Uterus (tissue), 4 donors: ENCODE data around the gene EVI2B. TPM values are rescaled to one million over a fixed set of nuclear protein-coding genes. Genes with fewer than 3 reads are reported as not detected.

Experiments
- DNase-seq, 2 donors: peaks; one replicate each; pipeline ENCODE4 v3.0.0-alpha.2; 2019 to 2020
- H3K27ac ChIP-seq, 2 donors: fragments of 200-600 bp; sonication (generic); 1 replicate in 1 of 2; 2 replicates in 1 of 2; pipeline ENCODE4 v1.5.1; 2016 to 2018
- H3K27me3 ChIP-seq, 2 donors: fragments of 200-600 bp; sonication (generic); one replicate each; pipeline ENCODE4 v1.5.1; 2018 to 2019; ENCODE audit warnings: control low read depth in 1 of 2
- H3K36me3 ChIP-seq, 2 donors: fragments of 200-600 bp; sonication (generic); one replicate each; pipeline ENCODE4 v1.5.1; 2019; ENCODE audit warnings: control low read depth in 1 of 2
- H3K4me1 ChIP-seq, 2 donors: fragments of 200-600 bp; sonication (generic); one replicate each; pipeline ENCODE4 v1.5.1; 2018 to 2019; ENCODE audit warnings: control low read depth in 1 of 2
- H3K4me3 ChIP-seq, 2 donors: fragments of 200-600 bp; sonication (generic); 1 replicate in 1 of 2; 2 replicates in 1 of 2; pipeline ENCODE4 v1.5.1; 2018 to 2019; ENCODE audit warnings: mild to moderate bottlenecking in 1 of 2
- H3K9me3 ChIP-seq, 2 donors: fragments of 200-600 bp; sonication (generic); one replicate each; pipeline ENCODE4 v1.5.1; 2019; ENCODE audit warnings: control low read depth in 1 of 2
- POLR2A ChIP-seq, 2 donors: fragments of 450-650 bp; IDR thresholded peaks; one replicate each; pipeline ENCODE4 v1.6.1; 2016; ENCODE audit warnings: antibody characterized with exemption in 2 of 2, mild to moderate bottlenecking in 1 of 2, moderate library complexity in 1 of 2
- intact Hi-C: fragments of 100-400 bp; cut with DNase I; formaldehyde crosslinking; loops from one replicate; pipeline ENCODE4 v1.15.1; 2023; ENCODE audit warnings: low total_unique reads
- total RNA-seq, 4 donors: library from RNA; depleted of rRNA in 3 of 4; stranded (reverse); fragments of >200 nt in 3 of 4; gene quantifications; one replicate each; pipeline versions ENCODE4 v1.1.0 to v1.2.4, GENCODE V29; 2014 to 2023
- TF ChIP-seq, protein P1 (sequence below), 4 experiments: fragments of 200-600 bp in 2 of 4; fragments of 450-650 bp in 2 of 4; sonication (generic) in 2 of 4; IDR thresholded peaks; one replicate each; pipeline ENCODE4 v1.5.1; 2016 to 2019; ENCODE audit warnings: antibody characterized with exemption in 4 of 4, mild to moderate bottlenecking in 2 of 4, moderate library complexity in 1 of 4
- donor health status: DM: yes; HTN: yes; CAD: no.

The EVI2B gene
- total RNA-seq, 4 donors from 2014 or later = 0.76 to 9.1 (median 2.9) TPM

DNA sequence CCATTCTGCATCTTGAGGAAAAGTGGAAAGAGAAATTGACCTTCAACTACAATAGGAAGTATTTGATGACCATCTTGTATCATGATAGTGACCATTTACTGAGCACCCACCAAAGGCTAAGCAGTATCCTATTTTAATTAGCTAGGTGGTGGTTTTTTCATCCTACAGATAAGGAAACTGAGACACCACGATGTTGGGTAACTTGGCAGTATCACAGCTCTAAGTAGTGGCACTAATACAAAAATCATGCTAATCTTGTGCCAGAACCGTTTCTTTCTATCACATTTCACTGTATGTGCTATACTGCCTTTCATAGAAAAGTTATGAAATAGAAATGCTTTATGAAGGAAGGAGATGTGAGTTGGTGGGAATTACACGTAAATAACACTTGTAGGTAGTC lies 2.3 kb downstream of the EVI2B start:
- H3K4me3 ChIP-seq = no peak overlapping the region

DNA sequence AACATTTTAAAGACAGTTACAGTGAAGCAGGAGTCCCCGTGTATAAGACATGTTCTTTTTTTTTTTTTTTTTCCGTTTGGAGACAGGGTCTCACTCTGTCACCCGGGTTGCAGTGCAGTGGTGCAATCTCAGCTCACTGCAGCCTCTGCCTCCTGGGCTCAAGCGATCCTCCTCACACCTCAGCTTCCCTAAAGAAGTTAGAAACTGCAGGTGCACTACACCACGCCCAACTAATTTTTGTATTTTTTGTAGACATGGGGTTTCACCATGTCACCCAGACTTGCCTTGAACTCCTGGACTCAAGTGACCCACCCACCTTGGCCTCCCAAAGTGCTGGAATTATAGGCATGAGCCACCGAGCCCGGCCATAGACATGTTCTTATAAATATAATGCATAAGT lies 3.0 kb downstream of the EVI2B start:
- DNase-seq = no peak

More for the DNA sequence above, 2.3 kb downstream of the EVI2B start:
- Histone ChIP-seq H3K27ac (no peak overlapping the region), H3K27me3 (no peaks in the 10 kb centered on the region), H3K36me3 (no peaks in the 10 kb centered on the region), H3K9me3 (no peaks in the 10 kb centered on the region), H3K4me1 (no peaks in the 10 kb centered on the region)
- intact Hi-C loops = no loop called here
- TF ChIP-seq, protein P1, sequence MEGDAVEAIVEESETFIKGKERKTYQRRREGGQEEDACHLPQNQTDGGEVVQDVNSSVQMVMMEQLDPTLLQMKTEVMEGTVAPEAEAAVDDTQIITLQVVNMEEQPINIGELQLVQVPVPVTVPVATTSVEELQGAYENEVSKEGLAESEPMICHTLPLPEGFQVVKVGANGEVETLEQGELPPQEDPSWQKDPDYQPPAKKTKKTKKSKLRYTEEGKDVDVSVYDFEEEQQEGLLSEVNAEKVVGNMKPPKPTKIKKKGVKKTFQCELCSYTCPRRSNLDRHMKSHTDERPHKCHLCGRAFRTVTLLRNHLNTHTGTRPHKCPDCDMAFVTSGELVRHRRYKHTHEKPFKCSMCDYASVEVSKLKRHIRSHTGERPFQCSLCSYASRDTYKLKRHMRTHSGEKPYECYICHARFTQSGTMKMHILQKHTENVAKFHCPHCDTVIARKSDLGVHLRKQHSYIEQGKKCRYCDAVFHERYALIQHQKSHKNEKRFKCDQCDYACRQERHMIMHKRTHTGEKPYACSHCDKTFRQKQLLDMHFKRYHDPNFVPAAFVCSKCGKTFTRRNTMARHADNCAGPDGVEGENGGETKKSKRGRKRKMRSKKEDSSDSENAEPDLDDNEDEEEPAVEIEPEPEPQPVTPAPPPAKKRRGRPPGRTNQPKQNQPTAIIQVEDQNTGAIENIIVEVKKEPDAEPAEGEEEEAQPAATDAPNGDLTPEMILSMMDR (IDR thresholded peaks at IDR 0.05) = no peak
- TF ChIP-seq POLR2A (IDR thresholded peaks at IDR 0.05) = no peak
- DNase-seq = no peak

DNA sequence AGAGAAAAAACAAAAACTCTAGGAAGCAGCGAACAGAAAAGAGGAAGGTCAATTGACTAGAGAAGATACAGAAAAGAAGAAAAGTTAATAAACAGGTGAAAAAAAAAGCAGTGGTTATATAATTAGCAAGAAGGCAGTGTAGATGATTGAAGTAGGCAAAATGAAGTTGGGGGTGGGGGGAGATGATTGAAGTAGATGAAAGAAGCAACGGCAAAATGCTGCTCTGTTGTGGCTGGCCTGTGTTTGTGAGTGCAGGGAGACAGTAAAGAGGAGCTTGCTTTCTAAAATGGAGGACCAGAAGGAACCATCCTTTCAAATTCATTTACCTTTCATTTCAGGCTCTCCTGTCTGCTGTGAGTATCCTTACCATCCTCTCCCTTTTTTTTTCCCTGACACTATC lies 3.6 kb downstream of the EVI2B start:
- no peak overlapping the region for H3K4me3 ChIP-seq

More for the DNA sequence above, 3.0 kb downstream of the EVI2B start:
- H3K27me3 ChIP-seq = no peaks in the 10 kb centered on the region
- H3K27ac ChIP-seq = no peak overlapping the region
- intact Hi-C loops = no loop called here
- no peaks in the 10 kb centered on the region for H3K36me3 ChIP-seq
- no peak overlapping the region for H3K4me3 ChIP-seq
- H3K9me3 ChIP-seq = no peaks in the 10 kb centered on the region
- TF ChIP-seq, protein P1 (IDR thresholded peaks at IDR 0.05) = no peak
- TF ChIP-seq POLR2A (IDR thresholded peaks at IDR 0.05) = no peak
- no peaks in the 10 kb centered on the region for H3K4me1 ChIP-seq

DNA sequence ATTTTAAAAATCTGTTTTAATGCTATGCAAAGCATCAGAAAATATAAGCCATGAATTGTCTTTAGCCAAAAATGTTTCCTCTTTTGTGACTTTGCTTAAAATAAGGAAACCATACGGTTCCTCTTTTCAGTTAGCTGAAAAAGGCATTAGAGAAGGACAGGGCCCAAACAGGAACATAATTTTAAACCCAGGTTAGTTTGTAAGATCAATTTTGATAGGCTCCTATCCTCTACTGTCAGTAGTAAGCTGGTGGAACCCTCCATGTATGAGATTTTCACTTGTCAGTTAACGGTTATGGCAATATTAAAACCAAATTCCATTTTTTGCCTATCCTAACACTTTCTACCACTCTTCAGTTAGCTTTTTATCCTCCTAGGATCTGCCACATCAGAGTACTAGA lies 4.3 kb downstream of the EVI2B start:
- Histone ChIP-seq H3K9me3 (no peaks in the 10 kb centered on the region), H3K36me3 (no peaks in the 10 kb centered on the region), H3K4me1 (no peaks in the 10 kb centered on the region), H3K4me3 (no peak overlapping the region), H3K27ac (no peak overlapping the region), H3K27me3 (no peaks in the 10 kb centered on the region)
- TF ChIP-seq, protein P1 (IDR thresholded peaks at IDR 0.05) = no peak
- no peak for TF ChIP-seq POLR2A (IDR thresholded peaks at IDR 0.05)
- intact Hi-C loops = no loop called here
- DNase-seq = no peak

More for the DNA sequence above, 3.6 kb downstream of the EVI2B start:
- H3K4me1 ChIP-seq = no peaks in the 10 kb centered on the region
- TF ChIP-seq, protein P1 (IDR thresholded peaks at IDR 0.05) = no peak
- no peak for TF ChIP-seq POLR2A (IDR thresholded peaks at IDR 0.05)
- H3K27ac ChIP-seq = no peak overlapping the region
- no peak for DNase-seq
- intact Hi-C loops = no loop called here
- no peaks in the 10 kb centered on the region for H3K36me3 ChIP-seq
- H3K9me3 ChIP-seq = no peaks in the 10 kb centered on the region
- H3K27me3 ChIP-seq = no peaks in the 10 kb centered on the region

DNA sequence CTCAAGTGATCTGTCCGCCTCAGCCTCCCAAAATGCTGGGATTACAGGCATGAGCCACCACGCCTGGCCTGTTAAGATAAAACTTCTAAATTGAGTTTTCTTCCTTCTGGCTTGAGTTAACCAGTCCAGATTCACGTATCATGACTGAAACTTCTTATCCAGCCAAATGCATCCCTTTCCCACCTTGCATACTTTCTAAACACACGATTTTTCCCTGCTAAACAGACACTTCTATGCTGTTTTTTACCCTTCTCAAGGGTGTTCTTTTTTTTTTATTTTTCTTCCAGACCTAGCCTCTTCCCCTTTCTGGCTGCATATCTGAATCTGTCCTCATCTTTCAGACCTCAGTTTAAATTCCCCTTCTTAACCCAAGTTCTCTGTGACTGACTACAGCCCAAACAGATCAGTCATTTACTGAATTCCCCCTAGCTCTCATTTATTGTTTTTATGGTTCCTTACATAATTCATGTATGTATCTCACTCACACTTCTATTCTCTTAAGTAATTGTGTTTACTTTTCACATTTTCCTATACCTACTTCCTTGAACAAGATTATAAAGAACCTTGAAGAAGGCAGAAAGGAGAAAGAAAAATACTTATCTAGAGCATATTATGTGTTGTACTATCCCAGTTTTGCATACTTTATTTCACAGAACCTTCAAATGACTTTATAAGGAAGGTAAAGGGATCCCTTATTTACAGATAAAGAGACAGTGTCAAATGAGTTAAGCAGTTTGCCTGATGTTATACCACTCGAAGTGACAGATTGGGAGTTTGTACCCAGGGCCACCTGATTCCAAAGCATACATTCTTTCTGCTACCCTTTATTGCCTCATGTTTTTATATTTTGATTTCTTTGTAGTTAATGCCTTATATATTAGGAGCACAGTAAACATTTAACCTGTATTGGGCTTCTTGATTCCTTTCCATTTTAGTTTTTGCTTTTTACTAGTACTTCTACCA lies 5.2 kb downstream of the EVI2B start:
- TF ChIP-seq, protein P1 (IDR thresholded peaks at IDR 0.05) = no peak
- no peak for TF ChIP-seq POLR2A (IDR thresholded peaks at IDR 0.05)
- no peak overlapping the region for H3K27ac ChIP-seq
- H3K4me3 ChIP-seq = no peak overlapping the region

More for the DNA sequence above, 5.2 kb downstream of the EVI2B start:
- H3K27me3 ChIP-seq = no peaks in the 10 kb centered on the region
- H3K4me1 ChIP-seq = no peaks in the 10 kb centered on the region
- H3K36me3 ChIP-seq = no peaks in the 10 kb centered on the region
- no peaks in the 10 kb centered on the region for H3K9me3 ChIP-seq
- no peak for DNase-seq
- intact Hi-C loops = no loop called here
